Calu3 (cell line): ENCODE measurements around the gene PTH2. TPM values are rescaled to one million over a fixed set of nuclear protein-coding genes. Genes with fewer than 3 reads are reported as not detected.

Source experiments
- BruUV-seq: library from RNA; stranded (reverse); fragments of 400-500 nt; replicated peaks from 2 replicates; lab custom pipeline; 2021; lab: Mats Ljungman, UMichigan
- CTCF ChIA-PET: fragments of 300-600 bp; sonication (Branson Sonifier 250); formaldehyde crosslinking; loops from one replicate; lab custom pipeline; 2022; ENCODE audit warnings: antibody characterized with exemption; lab: Charles Lee
- DNase-seq: peaks from one replicate; pipeline ENCODE4 v3.0.0; 2022
- H3K27ac Mint-ChIP-seq: one replicate; pipeline ENCODE4 v1.8.0; 2022; ENCODE audit warnings: mixed read lengths; ENCODE audit not compliant: unreplicated experiment
- H3K27me3 Mint-ChIP-seq: one replicate; pipeline ENCODE4 v1.8.0; 2022; ENCODE audit warnings: mixed read lengths; ENCODE audit not compliant: unreplicated experiment
- H3K36me3 Mint-ChIP-seq: one replicate; pipeline ENCODE4 v1.8.0; 2022; ENCODE audit warnings: mild to moderate bottlenecking, moderate library complexity, mixed read lengths; ENCODE audit not compliant: insufficient read depth, unreplicated experiment
- H3K4me1 Mint-ChIP-seq: one replicate; pipeline ENCODE4 v1.8.0; 2022; ENCODE audit warnings: mild to moderate bottlenecking, low read depth, mixed read lengths; ENCODE audit not compliant: unreplicated experiment
- H3K4me3 Mint-ChIP-seq: one replicate; pipeline ENCODE4 v1.8.0; 2022; ENCODE audit warnings: mild to moderate bottlenecking, low read depth, moderate library complexity, mixed read lengths; ENCODE audit not compliant: unreplicated experiment
- H3K9me3 Mint-ChIP-seq: one replicate; pipeline ENCODE4 v1.8.0; 2022; ENCODE audit warnings: low read depth, mixed read lengths; ENCODE audit not compliant: unreplicated experiment
- intact Hi-C: fragments of 100-400 bp; cut with micrococcal nuclease; formaldehyde crosslinking; loops from one replicate; pipeline ENCODE4 v1.10.0; 2022; ENCODE audit not compliant: unreplicated experiment
- total RNA-seq: library from RNA; stranded (reverse); gene quantifications from 2 replicates; pipeline ENCODE4 v1.2.3, GENCODE V29; 2022
- TF ChIP-seq, protein P1 (sequence below): fragments of 200-600 bp; IDR thresholded peaks from one replicate; pipeline ENCODE4 v1.8.0; 2022; ENCODE audit warnings: antibody characterized with exemption; ENCODE audit not compliant: unreplicated experiment

PTH2 gene
- total RNA-seq, 1 experiment from 2014 or later: not detected

DNA sequence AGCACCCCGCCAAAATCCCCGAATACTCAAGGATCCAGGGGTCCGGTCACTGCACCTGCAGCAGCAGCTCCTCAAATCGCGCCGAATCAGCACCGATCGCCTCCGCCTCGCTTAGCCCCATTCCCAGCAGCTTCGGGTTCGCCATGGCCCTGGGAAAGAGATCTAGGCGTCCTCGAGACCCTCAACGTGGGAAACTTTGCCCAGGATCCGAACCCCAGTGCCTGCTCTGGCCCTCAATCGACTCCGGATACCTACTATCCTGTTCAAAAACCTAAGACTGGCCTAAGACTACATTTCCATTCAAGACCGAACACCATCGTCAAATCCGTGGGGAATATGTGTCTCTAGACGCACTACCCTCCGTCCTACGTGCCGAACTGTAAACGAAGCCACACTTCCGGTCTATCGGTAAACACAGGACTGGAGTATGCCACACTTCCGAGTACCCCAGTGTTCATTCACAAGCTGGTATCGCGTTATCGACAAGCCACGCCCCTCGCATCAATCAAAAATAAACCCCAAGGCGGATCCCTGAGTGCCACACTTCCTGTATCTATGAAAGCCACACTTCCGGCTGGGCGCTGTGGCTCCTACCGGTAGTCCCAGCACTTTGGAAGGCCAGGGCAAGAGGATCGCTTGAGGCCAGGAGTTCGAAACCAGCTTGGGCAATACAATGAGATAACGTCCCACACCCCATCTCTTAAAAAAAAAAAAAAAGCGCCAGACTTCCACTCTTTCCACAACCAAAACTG lies 28.4 kb upstream of the PTH2 start, which contains the start of gene PIH1D1:
Gene PIH1D1, minus strand, starts transcription at position 385 of the 752 bp plus-strand sequence. Its CDS starts 240 bp downstream, at position 145.
- BruUV-seq: TSS peak; percentile 90
- Mint-ChIP-seq H3K4me1 (peaks cover 24% of the 10 kb centered on the region), H3K4me3 (peak within 1 kb of the TSS; percentile 96), H3K36me3 (peaks cover 66% of the 10 kb centered on the region), H3K27me3 (no peaks in the 10 kb centered on the region), H3K27ac (peak within 1 kb of the TSS; percentile 99), H3K9me3 (no peaks in the 10 kb centered on the region)
- TF ChIP-seq, protein P1, sequence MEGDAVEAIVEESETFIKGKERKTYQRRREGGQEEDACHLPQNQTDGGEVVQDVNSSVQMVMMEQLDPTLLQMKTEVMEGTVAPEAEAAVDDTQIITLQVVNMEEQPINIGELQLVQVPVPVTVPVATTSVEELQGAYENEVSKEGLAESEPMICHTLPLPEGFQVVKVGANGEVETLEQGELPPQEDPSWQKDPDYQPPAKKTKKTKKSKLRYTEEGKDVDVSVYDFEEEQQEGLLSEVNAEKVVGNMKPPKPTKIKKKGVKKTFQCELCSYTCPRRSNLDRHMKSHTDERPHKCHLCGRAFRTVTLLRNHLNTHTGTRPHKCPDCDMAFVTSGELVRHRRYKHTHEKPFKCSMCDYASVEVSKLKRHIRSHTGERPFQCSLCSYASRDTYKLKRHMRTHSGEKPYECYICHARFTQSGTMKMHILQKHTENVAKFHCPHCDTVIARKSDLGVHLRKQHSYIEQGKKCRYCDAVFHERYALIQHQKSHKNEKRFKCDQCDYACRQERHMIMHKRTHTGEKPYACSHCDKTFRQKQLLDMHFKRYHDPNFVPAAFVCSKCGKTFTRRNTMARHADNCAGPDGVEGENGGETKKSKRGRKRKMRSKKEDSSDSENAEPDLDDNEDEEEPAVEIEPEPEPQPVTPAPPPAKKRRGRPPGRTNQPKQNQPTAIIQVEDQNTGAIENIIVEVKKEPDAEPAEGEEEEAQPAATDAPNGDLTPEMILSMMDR: no peak
- intact Hi-C loops: loop anchor here (5.0 kb wide), 1 partner anchor 191 kb away; the partner anchor contains the start of genes RRAS and SCAF1
- peak; percentile 97 for DNase-seq
- CTCF ChIA-PET: interaction anchor here (0.5 to 1.4 kb wide), 4 partner anchors 9 to 928 kb away, joined by 3 to 14 read pairs (median 4); no protein-coding TSS in a partner anchor

DNA sequence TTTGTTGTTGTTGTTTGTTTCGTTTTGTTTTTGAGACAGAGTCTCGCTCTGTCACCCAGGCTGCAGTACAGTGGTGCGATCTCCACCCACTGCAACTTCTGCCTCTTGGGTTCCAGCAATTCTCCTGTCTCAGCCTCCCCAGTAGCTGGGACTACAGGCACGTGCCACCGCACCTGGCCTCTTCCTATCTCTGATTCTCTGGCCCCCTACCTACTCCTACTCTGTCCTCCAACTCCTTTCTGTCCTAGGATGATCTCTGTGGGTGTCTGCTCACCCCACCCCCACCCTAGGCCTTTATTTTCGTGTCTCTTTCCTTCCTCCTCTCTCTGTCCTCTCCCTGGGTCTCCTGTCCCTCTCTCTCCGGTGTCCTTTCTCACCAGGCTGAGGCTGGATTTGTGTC lies 27.2 kb upstream of the PTH2 start:
- peaks cover 24% of the 10 kb centered on the region for H3K4me1 Mint-ChIP-seq
- no peak overlapping the region for H3K27ac Mint-ChIP-seq
- CTCF ChIA-PET: interaction anchor here (0.6 kb wide), 1 partner anchor 30 kb away, joined by 7 read pairs; no protein-coding TSS in a partner anchor
- intact Hi-C loops: loop anchor here (5.0 kb wide), 1 partner anchor 192 kb away; the partner anchor contains the start of genes RRAS and SCAF1
- H3K27me3 Mint-ChIP-seq: no peaks in the 10 kb centered on the region
- BruUV-seq: no TSS peak
- no peak for DNase-seq
- TF ChIP-seq, protein P1: no peak
- H3K9me3 Mint-ChIP-seq: no peaks in the 10 kb centered on the region
- H3K36me3 Mint-ChIP-seq: peaks cover 66% of the 10 kb centered on the region
- H3K4me3 Mint-ChIP-seq: peak overlapping the region; percentile 96

- TF ChIP-seq, protein P1: no peak
- H3K27me3 Mint-ChIP-seq: no peaks in the 10 kb centered on the region
- intact Hi-C loops: no loop called here
- BruUV-seq: no TSS peak
- CTCF ChIA-PET: no interaction called here
- peaks cover 31% of the 10 kb centered on the region for H3K4me1 Mint-ChIP-seq
- H3K4me3 Mint-ChIP-seq: no peak overlapping the region
- peaks cover 67% of the 10 kb centered on the region for H3K36me3 Mint-ChIP-seq
- no peak for DNase-seq
- H3K9me3 Mint-ChIP-seq: no peaks in the 10 kb centered on the region
- H3K27ac Mint-ChIP-seq: peak overlapping the region; percentile 7
These were observed 25.2 kb upstream of the PTH2 start for GRCh38 chr19:49448432-49448786.

DNA sequence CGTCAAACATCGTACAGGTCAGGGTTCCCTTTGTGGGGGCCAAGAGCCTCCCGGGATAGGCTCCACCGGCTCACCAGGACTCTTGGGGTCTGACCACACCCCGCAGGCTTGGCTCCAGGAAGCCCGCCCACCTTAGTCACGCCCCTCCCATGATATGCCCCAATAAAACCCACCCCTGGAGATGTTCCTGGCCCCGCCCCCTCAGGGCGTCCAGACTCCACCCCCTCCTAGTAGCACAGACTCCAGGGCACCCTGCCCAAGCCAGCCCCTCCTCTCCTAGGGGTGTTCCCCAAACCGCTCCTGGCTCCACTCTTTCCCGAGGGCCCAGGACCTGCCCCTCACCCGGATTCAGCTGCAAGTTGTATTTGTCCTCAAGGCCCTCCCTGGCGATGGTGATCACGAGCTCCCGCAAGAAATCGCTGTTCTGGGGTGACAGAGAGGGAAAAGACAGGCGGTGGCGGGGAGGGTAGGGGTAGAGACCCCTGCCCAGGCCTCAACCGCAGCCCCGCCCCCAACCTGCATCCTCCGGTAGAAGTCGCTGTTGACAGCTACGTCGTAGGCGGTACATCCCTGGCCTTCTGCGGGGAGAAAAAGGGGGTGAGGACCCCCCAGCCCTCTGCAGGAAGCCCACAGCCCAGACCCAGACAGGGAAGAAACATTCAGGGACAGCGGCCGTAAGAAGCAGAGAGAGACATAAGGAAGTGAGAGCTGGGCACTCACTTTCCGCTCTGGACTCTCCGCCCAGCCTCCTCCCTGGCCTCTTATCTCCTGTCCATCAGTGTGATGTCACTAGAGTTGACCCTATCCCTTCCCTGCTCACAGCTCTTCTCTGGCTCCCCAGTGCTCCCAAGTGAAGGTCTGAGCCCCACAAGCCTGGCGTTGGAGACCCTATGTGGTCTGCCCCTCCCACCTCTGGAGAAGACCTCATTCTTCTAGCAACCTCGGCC lies 24.5 kb upstream of the PTH2 start:
- Mint-ChIP-seq H3K4me3 (no peak overlapping the region), H3K4me1 (peaks cover 31% of the 10 kb centered on the region), H3K27me3 (peaks cover 4% of the 10 kb centered on the region), H3K36me3 (peaks cover 67% of the 10 kb centered on the region), H3K27ac (peak overlapping the region; percentile 7), H3K9me3 (no peaks in the 10 kb centered on the region)
- peak; percentile 30 for DNase-seq
- TF ChIP-seq, protein P1: no peak
- CTCF ChIA-PET: no interaction called here
- intact Hi-C loops: no loop called here
- BruUV-seq: no TSS peak
